ENCODE data around the gene ENOX2. TPM values are rescaled to one million over a fixed set of nuclear protein-coding genes. Genes with fewer than 3 reads are reported as not detected.
"Not testable (repeated sequence)": the region's sequence is repeated elsewhere in the genome, so short reads cannot be mapped to it uniquely, and the experiment has no call there.

ENOX2 gene
- polyA plus RNA-seq, 1 experiment: 16.8 TPM

GRCh38 chrX:130828641-130829040 lies 74.4 kb downstream of the ENOX2 start:
- no peak for DNase-seq (ENCODE audit: low read depth, low spot score)
- TF ChIP-seq CTCF (IDR thresholded peaks at IDR 0.05; ENCODE audit: low read depth, low read length): no peak
- Histone ChIP-seq H3K27ac (ENCODE audit: low read depth, low read length) (no peak overlapping the region), H3K27me3 (ENCODE audit: control insufficient read depth, insufficient read depth, low read length) (no peaks in the 10 kb centered on the region), H3K9me3 (ENCODE audit: control insufficient read depth, insufficient read depth, low read length) (no peaks in the 10 kb centered on the region), H3K4me3 (ENCODE audit: low read depth, low read length) (no peak overlapping the region)
- POLR2A ChIA-PET: no interaction called here
- CTCF ChIA-PET: interaction anchor here (1.1 kb wide), 1 partner anchor 88 kb away, joined by 3 read pairs; no protein-coding TSS in a partner anchor

- ChIA-PET CTCF (no interaction called here), POLR2A (no interaction called here)
- no peaks in the 10 kb centered on the region for H3K27me3 ChIP-seq (ENCODE audit: control insufficient read depth, insufficient read depth, low read length)
- no peaks in the 10 kb centered on the region for H3K9me3 ChIP-seq (ENCODE audit: control insufficient read depth, insufficient read depth, low read length)
- no peak overlapping the region for H3K27ac ChIP-seq (ENCODE audit: low read depth, low read length)
- no peak for DNase-seq (ENCODE audit: low read depth, low spot score)
- H3K4me3 ChIP-seq (ENCODE audit: low read depth, low read length): no peak overlapping the region
- no peak for TF ChIP-seq CTCF (IDR thresholded peaks at IDR 0.05; ENCODE audit: low read depth, low read length)
Measured at GRCh38 chrX:130827648-130828047, 75.4 kb downstream of the ENOX2 start.

GRCh38 chrX:130826249-130826648 lies 76.8 kb downstream of the ENOX2 start:
- no peak for TF ChIP-seq CTCF (IDR thresholded peaks at IDR 0.05; ENCODE audit: low read depth, low read length)
- no peak for DNase-seq (ENCODE audit: low read depth, low spot score)
- no peak overlapping the region for H3K4me3 ChIP-seq (ENCODE audit: low read depth, low read length)
- ChIA-PET POLR2A (no interaction called here), CTCF (no interaction called here)
- H3K9me3 ChIP-seq (ENCODE audit: control insufficient read depth, insufficient read depth, low read length): no peaks in the 10 kb centered on the region
- no peaks in the 10 kb centered on the region for H3K27me3 ChIP-seq (ENCODE audit: control insufficient read depth, insufficient read depth, low read length)
- H3K27ac ChIP-seq (ENCODE audit: low read depth, low read length): no peak overlapping the region

GRCh38 chrX:130825525-130825924 lies 77.5 kb downstream of the ENOX2 start:
- H3K4me3 ChIP-seq (ENCODE audit: low read depth, low read length): no peak overlapping the region
- H3K27me3 ChIP-seq (ENCODE audit: control insufficient read depth, insufficient read depth, low read length): no peaks in the 10 kb centered on the region
- POLR2A ChIA-PET: no interaction called here
- CTCF ChIA-PET: no interaction called here
- no peak for TF ChIP-seq CTCF (IDR thresholded peaks at IDR 0.05; ENCODE audit: low read depth, low read length)
- no peaks in the 10 kb centered on the region for H3K9me3 ChIP-seq (ENCODE audit: control insufficient read depth, insufficient read depth, low read length)
- no peak for DNase-seq (ENCODE audit: low read depth, low spot score)
- no peak overlapping the region for H3K27ac ChIP-seq (ENCODE audit: low read depth, low read length)

GRCh38 chrX:130819367-130819766 lies 83.6 kb downstream of the ENOX2 start:
- POLR2A ChIA-PET: not testable (repeated sequence)

GRCh38 chrX:130813932-130814331 lies 89.1 kb downstream of the ENOX2 start:
- DNase-seq (ENCODE audit: low read depth, low spot score); H3K9me3 ChIP-seq (ENCODE audit: control insufficient read depth, insufficient read depth, low read length); H3K27me3 ChIP-seq (ENCODE audit: control insufficient read depth, insufficient read depth, low read length); H3K4me3 ChIP-seq (ENCODE audit: low read depth, low read length); CTCF ChIA-PET; H3K27ac ChIP-seq (ENCODE audit: low read depth, low read length); POLR2A ChIA-PET: not testable (repeated sequence)

More at GRCh38 chrX:130819367-130819766, 83.6 kb downstream of the ENOX2 start:
- H3K4me3 ChIP-seq (ENCODE audit: low read depth, low read length); H3K9me3 ChIP-seq (ENCODE audit: control insufficient read depth, insufficient read depth, low read length); DNase-seq (ENCODE audit: low read depth, low spot score); CTCF ChIA-PET; H3K27ac ChIP-seq (ENCODE audit: low read depth, low read length); H3K27me3 ChIP-seq (ENCODE audit: control insufficient read depth, insufficient read depth, low read length): not testable (repeated sequence)

Data from AG04450 (cell line).